OCI-LY1 (cell line): Measurements from ENCODE around the gene MAP4K1.

Experiments used
- H2AFZ ChIP-seq: fragments of 200-600 bp; sonication (generic), shearing (Covaris generic); 2 replicates; pipeline ENCODE4 v1.6.0; 2014; ENCODE audit warnings: antibody characterized with exemption, mild to moderate bottlenecking, low read length
- H3F3A ChIP-seq: fragments of 200-600 bp; sonication (generic), shearing (Covaris generic); 2 replicates; pipeline ENCODE4 v1.6.0; 2014; ENCODE audit warnings: mild to moderate bottlenecking, antibody characterized with exemption, low read length, moderate library complexity; ENCODE audit not compliant: insufficient read depth
- H3K27ac ChIP-seq: fragments of 200-600 bp; sonication (generic); 2 replicates; pipeline ENCODE4 v1.5.1; 2014; ENCODE audit warnings: low read length, mixed run types, mild to moderate bottlenecking, low read depth; ENCODE audit not compliant: poor library complexity, severe bottlenecking
- H3K27me3 ChIP-seq: fragments of 200-600 bp; sonication (generic); 2 replicates; pipeline ENCODE4 v1.6.0; 2014; ENCODE audit warnings: antibody characterized with exemption, mild to moderate bottlenecking, low read length, moderate library complexity; ENCODE audit not compliant: insufficient read depth
- H3K36me3 ChIP-seq: fragments of 200-600 bp; sonication (generic); 2 replicates; pipeline ENCODE4 v1.6.1; 2014; ENCODE audit warnings: mild to moderate bottlenecking, antibody characterized with exemption, low read length, moderate library complexity, mixed read lengths; ENCODE audit not compliant: insufficient read depth
- H3K4me1 ChIP-seq: fragments of 200-600 bp; sonication (generic); 2 replicates; pipeline ENCODE4 v1.5.1; 2014; ENCODE audit warnings: mild to moderate bottlenecking, low read length, moderate library complexity; ENCODE audit not compliant: insufficient read depth, severe bottlenecking
- H3K4me2 ChIP-seq: fragments of 200-600 bp; sonication (generic), shearing (Covaris generic); 2 replicates; pipeline ENCODE4 v1.6.1; 2014; ENCODE audit warnings: low read length
- H3K4me3 ChIP-seq: fragments of 200-600 bp; sonication (generic); 2 replicates; pipeline ENCODE4 v1.5.1; 2014; ENCODE audit warnings: low read length, low read depth, mild to moderate bottlenecking, mixed read lengths; ENCODE audit not compliant: poor library complexity, severe bottlenecking
- H3K79me2 ChIP-seq: fragments of 200-600 bp; shearing (Covaris generic); 2 replicates; pipeline ENCODE4 v1.6.1; 2016; ENCODE audit warnings: mixed run types, low read length, mixed read lengths; ENCODE audit not compliant: insufficient read depth
- H3K9ac ChIP-seq: fragments of 200-600 bp; sonication (generic), shearing (Covaris generic); 2 replicates; pipeline ENCODE4 v1.6.1; 2014; ENCODE audit warnings: mild to moderate bottlenecking, low read length, mixed read lengths
- H3K9me2 ChIP-seq: fragments of 200-600 bp; sonication (generic), shearing (Covaris generic); 2 replicates; pipeline ENCODE4 v1.6.1; 2014; ENCODE audit warnings: low read depth, mild to moderate bottlenecking, low read length, mixed read lengths
- H3K9me3 ChIP-seq: fragments of 200-600 bp; shearing (Covaris generic); 2 replicates; pipeline ENCODE4 v1.6.1; 2014; ENCODE audit warnings: low read length, mixed read lengths
- H4K20me1 ChIP-seq: fragments of 200-600 bp; sonication (generic), shearing (Covaris generic); 2 replicates; pipeline ENCODE4 v1.6.0; 2016; ENCODE audit warnings: mild to moderate bottlenecking, low read length; ENCODE audit not compliant: insufficient read depth
- CTCF ChIP-seq: fragments of 200-600 bp; sonication (generic), shearing (Covaris generic); IDR thresholded peaks from 2 replicates; pipeline ENCODE4 v1.5.1; 2017; ENCODE audit warnings: mild to moderate bottlenecking, antibody characterized with exemption, low read length, moderate library complexity, mixed read lengths
- EZH2 ChIP-seq: fragments of 200-600 bp; sonication (generic), shearing (Covaris generic); IDR thresholded peaks from 2 replicates; pipeline ENCODE4 v1.8.0; 2017; ENCODE audit warnings: borderline replicate concordance, mixed run types, mild to moderate bottlenecking, antibody characterized with exemption, low read length, moderate library complexity, mixed read lengths

Gene MAP4K1

GRCh38 chr19:38538386-38538785 is 79.4 kb downstream of the MAP4K1 start:
- Histone ChIP-seq H3K4me2 (no peak overlapping the region), H3F3A (no peaks in the 10 kb centered on the region), H3K27ac (no peak overlapping the region), H3K9me2 (no peaks in the 10 kb centered on the region), H3K9me3 (peaks cover 11% of the 10 kb centered on the region), H3K79me2 (no peaks in the 10 kb centered on the region), H2AFZ (no peak overlapping the region), H3K36me3 (no peaks in the 10 kb centered on the region; the same call in 1 of the 2 replicates), H3K4me3 (no peak overlapping the region), H3K4me1 (peaks cover 14% of the 10 kb centered on the region), H4K20me1 (no peaks in the 10 kb centered on the region), H3K27me3 (peaks cover 13% of the 10 kb centered on the region; the same call in 1 of the 2 replicates), H3K9ac (no peak overlapping the region)
- no peak for TF ChIP-seq CTCF
- TF ChIP-seq EZH2, result no peak
